ENCODE data around the gene LGALS14.
"Not testable (repeated sequence)": the region's sequence is repeated elsewhere in the genome, so short reads cannot be mapped to it uniquely, and the experiment has no call there.

Gene LGALS14

DNA sequence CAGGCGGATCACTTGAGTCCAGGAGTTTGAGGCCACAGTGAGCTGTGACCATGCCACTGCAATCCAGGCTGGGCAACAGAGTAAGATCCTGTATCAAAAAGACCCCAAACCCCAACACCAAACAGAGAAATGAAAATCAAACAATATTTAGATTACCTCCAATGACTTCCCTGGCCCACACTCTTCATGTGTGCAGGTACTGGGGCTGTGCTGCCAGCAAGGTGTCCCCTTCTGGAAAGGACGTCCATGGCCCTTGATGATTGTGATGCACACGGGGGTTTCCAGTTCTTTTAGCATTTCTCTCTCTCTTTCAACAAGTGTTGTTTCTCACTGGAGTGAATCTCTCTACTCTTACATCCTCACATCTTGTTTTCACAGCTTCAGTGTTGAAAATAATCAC is 23.7 kb upstream of the LGALS14 start:
- no peaks in the 10 kb centered on the region for H3K9me3 Mint-ChIP-seq
- peaks cover 15% of the 10 kb centered on the region for H3K27me3 Mint-ChIP-seq
- H3K4me1 Mint-ChIP-seq, result peaks cover 33% of the 10 kb centered on the region
- no peak overlapping the region for H3K27ac Mint-ChIP-seq
- DNase-seq, result no peak
- no peak overlapping the region for H3K4me3 Mint-ChIP-seq
- ATAC-seq, result no peak

DNA sequence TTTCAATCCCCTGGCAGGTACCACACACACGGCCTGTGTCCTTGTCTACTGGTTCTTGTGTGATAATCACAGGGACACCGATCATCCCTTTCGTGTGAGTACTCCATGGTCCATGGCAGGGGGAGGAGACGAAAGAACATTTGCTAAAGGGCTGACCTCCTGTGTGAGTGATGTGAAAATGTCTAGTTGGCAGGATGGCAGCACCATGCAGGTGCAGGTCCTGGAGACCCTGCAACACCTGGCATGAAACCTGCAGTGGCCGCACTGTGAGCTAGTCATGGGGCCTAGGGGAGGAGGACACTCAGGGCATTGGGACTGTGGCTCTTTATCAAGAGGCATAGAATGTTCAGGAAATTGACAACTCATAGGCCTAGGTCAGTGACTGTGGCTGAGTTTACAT is 22.9 kb upstream of the LGALS14 start:
- DNase-seq (no peak), ATAC-seq (no peak)
- H3K27ac Mint-ChIP-seq, result no peak overlapping the region
- H3K27me3 Mint-ChIP-seq, result peaks cover 6% of the 10 kb centered on the region
- H3K4me3 Mint-ChIP-seq, result no peak overlapping the region
- H3K4me1 Mint-ChIP-seq, result peaks cover 25% of the 10 kb centered on the region
- no peaks in the 10 kb centered on the region for H3K9me3 Mint-ChIP-seq

DNA sequence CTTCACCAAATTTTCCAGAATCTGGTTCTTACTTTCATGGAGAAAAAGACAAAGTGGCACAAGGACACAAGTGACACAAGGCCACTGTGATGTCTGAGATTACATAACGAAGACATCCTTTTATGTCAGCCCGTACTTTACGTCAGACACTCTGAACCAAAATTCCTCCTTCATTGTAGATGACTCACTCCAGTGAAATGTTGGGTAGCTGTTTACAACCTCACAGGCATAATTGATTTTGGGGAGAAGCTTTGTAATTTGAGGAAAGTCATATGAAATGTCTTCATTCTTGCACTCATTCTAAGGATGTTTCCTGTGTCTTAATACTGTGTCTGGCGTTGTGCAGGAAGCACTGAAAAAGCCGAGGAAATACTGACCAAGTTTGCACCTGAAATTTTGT is 20.0 kb upstream of the LGALS14 start:
- DNase-seq, result no peak
- Mint-ChIP-seq H3K9me3 (no peaks in the 10 kb centered on the region), H3K27me3 (peaks cover 6% of the 10 kb centered on the region), H3K4me1 (peaks cover 10% of the 10 kb centered on the region), H3K4me3 (no peak overlapping the region), H3K27ac (no peak overlapping the region)
- no peak for ATAC-seq

DNA sequence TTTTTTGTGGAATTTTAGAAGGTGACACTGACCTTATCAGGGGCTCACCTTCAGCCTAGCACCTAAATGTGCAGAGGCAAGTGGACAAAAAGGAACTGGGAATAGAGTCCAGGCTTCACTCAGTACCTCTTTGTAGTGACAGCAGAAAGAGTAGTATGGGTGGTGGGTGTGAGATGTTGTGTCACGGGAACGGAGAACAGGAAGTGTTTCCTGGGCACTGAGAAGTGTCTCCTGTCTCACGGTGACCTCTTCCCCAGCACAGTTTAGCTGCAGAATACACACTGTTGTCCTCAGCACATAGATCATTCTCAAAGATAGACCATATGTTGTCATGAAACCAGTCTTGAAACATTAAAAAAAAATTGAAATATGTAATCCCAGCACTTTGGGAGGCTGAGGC is 17.5 kb upstream of the LGALS14 start:
- ATAC-seq, result no peak

DNA sequence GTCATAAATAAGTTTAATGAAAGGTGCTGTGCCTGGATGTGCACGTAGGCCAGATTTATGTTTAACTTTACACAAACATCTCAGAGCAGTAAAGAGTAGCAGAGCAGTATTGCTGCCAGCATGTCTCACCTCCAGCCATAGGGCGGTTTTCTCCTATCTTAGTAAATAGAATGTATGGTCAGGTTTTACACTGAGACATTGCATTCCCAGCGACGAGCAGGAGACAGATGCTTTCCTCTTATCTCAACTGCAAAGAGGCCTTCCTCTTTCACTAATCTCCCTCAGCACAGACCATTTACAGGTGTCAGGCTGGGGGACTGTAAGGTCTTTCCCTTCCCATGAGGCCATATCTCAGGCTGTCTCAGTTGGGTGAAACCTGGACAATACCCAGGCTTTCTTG is 15.6 kb upstream of the LGALS14 start:
- not testable (repeated sequence) for H3K4me1 Mint-ChIP-seq, H3K9me3 Mint-ChIP-seq, H3K27ac Mint-ChIP-seq, DNase-seq, H3K4me3 Mint-ChIP-seq, ATAC-seq
- peaks cover 41% of the 10 kb centered on the region for H3K27me3 Mint-ChIP-seq

More for the DNA sequence above, 17.5 kb upstream of the LGALS14 start:
- no peak overlapping the region for H3K27ac Mint-ChIP-seq
- no peaks in the 10 kb centered on the region for H3K9me3 Mint-ChIP-seq
- H3K27me3 Mint-ChIP-seq, result peaks cover 29% of the 10 kb centered on the region
- no peaks in the 10 kb centered on the region for H3K4me1 Mint-ChIP-seq
- DNase-seq, result no peak
- H3K4me3 Mint-ChIP-seq, result no peak overlapping the region

DNA sequence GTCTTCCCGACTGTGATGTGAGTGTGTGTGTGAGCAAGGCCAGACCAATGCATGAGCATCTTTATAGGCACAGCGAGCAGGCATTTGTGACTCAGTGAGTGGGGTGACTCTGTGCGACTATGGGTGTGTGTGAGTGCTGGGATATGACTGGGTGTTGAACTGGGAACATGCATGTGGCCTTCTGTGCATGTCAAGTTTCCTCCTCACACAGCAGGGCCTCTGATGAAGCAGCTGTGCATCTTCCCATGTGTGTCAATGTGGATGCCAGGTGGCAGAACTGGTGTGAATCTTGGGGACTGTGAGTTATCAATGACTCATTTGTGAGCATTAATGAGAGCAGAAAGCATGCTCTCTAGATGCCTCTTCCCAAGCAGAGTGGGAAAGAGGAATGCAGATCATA is 12.1 kb upstream of the LGALS14 start:
- DNase-seq (no peak), ATAC-seq (no peak)
- Mint-ChIP-seq H3K4me3 (no peak overlapping the region), H3K4me1 (no peaks in the 10 kb centered on the region), H3K27me3 (peaks cover 61% of the 10 kb centered on the region), H3K9me3 (no peaks in the 10 kb centered on the region), H3K27ac (no peak overlapping the region)

DNA sequence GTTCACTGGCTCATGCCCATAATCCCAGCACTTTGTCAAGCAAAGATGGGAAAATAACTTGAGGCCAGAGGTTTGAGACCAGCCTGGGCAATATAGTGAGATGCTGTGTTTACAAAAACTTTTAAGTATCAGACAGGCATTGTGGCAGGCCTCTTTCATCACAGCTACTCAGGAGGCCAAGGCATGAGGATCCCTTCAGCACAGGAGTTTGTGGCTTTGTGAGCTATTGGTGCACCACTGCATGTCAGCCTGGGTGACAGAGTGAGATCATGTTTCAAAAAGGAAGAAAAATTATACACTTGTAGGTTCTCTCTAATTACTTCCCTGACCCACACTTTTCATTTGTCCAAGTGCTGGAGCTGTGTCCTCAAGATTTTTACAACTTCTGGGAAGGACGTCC is 11.5 kb upstream of the LGALS14 start:
- H3K4me3 Mint-ChIP-seq, result no peak overlapping the region
- peak overlapping the region in 1 of 2 donors; percentile 36 for H3K27ac Mint-ChIP-seq
- DNase-seq (no peak), ATAC-seq (no peak)
- H3K27me3 Mint-ChIP-seq, result peaks cover 66% of the 10 kb centered on the region
- no peaks in the 10 kb centered on the region for H3K4me1 Mint-ChIP-seq
- no peaks in the 10 kb centered on the region for H3K9me3 Mint-ChIP-seq

DNA sequence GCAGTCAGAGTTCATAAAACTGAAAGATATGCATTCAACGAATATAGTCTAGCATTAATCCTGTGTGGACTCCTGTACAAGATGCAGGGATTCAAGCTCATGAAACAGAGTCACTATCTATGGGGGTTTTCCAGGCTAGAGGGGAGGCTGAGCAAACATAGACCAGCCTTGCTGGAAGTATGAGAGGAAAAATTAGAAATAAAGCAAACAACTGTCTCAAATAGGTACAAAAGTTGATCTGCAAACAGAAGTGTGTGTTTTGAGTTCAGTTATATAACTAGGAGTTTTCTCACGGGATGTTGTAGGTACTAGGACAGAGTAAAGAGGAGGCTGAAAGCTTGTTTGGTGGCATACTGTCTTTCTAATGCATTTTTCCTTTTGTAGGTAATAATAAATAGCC is 8.5 kb upstream of the LGALS14 start:
- H3K9me3 Mint-ChIP-seq, result no peaks in the 10 kb centered on the region
- H3K27ac Mint-ChIP-seq, result no peak overlapping the region
- no peak overlapping the region for H3K4me3 Mint-ChIP-seq
- DNase-seq (no peak), ATAC-seq (no peak)
- peaks cover 74% of the 10 kb centered on the region for H3K27me3 Mint-ChIP-seq
- no peaks in the 10 kb centered on the region for H3K4me1 Mint-ChIP-seq

DNA sequence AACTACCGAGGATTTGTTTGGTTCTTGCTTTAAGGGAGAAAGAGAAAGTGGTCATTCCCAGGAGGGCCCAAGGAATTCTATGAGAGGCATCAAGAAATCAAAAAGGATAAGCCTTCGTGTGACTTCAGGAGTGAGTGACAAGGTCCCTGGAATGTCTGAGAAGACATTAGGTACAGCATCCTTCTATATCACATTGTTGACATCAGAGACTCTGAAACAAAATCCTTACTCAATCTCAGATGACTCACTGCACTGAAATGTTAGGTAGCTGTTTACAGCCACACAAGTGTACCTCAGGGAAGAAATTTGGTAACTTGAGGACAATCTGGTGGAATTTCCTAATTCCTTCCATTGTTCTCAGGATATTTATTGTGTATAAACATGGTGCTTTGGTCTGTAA is 7.9 kb upstream of the LGALS14 start:
- peaks cover 73% of the 10 kb centered on the region for H3K27me3 Mint-ChIP-seq
- DNase-seq (no peak), ATAC-seq (no peak)
- no peak overlapping the region for H3K4me3 Mint-ChIP-seq
- no peaks in the 10 kb centered on the region for H3K4me1 Mint-ChIP-seq
- H3K9me3 Mint-ChIP-seq, result no peaks in the 10 kb centered on the region
- no peak overlapping the region for H3K27ac Mint-ChIP-seq

DNA sequence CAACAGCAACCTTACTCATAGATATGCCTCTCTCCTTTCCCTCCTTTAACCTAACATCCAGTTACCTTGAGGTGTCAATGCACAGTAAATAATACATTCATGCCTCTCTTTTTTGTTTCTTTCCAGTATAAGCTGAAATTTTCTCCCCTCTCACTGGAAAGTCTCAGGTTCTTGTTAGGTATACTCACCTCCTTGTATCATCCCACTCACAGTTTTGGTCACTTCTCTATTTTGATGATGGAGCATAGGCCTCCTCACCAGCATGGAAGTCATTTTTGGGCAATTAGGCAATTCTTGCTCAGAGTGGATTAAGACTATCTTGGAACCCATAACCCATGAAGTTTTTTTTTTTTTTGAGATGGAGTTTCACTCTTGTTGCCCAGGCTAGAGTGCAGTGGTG is 5.7 kb upstream of the LGALS14 start:
- H3K4me3 Mint-ChIP-seq, result no peak overlapping the region
- ATAC-seq (no peak), DNase-seq (no peak)
- H3K27me3 Mint-ChIP-seq, result peaks cover 62% of the 10 kb centered on the region
- no peaks in the 10 kb centered on the region for H3K9me3 Mint-ChIP-seq
- H3K4me1 Mint-ChIP-seq, result no peaks in the 10 kb centered on the region
- no peak overlapping the region for H3K27ac Mint-ChIP-seq

DNA sequence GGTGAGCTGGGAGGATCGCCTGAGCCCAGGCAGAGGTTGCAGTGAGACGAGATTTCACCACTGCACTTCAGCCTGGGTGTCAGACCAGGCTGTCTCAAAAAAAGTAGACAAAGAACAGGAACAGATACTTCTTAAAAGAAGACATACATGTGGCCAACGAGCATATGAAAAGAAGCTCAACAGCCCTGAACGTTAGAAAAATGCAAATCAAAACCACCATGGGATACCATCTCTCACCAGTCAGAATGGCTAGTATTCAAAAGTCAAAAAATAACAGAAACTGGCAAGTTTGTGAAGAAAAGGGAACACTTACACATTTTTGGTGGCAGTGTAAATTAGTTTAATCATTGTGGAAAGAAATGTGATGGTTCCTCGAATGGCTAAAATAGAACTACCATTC is 3.0 kb upstream of the LGALS14 start:
- H3K27me3 Mint-ChIP-seq, result peaks cover 50% of the 10 kb centered on the region
- DNase-seq (no peak), ATAC-seq (no peak)
- no peak overlapping the region for H3K27ac Mint-ChIP-seq
- H3K4me3 Mint-ChIP-seq, result no peak overlapping the region
- H3K4me1 Mint-ChIP-seq, result peaks cover 24% of the 10 kb centered on the region
- H3K9me3 Mint-ChIP-seq, result peaks cover 0 to under 1% of the 10 kb centered on the region in 2 donors

DNA sequence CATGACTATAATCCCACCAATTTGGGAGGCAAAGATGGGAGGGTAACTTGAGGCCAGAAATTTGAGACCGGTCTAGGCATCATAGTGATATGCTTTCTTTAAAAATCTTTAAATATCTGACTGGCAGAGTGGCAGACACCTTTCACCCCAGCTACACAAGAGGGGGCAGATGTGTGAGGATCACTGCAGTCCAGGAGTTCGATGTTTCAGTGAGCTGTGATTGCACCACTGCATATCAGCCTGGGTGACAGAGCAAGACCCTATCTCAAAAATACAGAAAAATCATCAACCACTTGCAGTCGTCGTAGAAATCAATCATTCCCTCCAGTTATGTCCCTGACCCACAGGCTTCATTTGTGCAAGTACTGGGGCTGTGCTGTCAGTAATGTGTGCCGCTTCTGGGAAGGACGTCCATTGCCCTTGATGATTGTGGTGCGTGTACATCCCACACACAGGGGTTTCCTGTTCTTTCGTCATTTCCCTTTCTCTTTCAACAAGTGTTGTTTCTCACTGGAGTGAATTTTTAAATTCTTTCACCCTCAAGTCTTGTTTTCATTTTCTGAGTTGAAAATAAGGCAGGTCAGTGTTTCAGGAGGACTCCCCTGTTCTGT is 1.4 kb downstream of the LGALS14 start:
- DNase-seq (peak; percentile 12 to 42), ATAC-seq (peak; percentile 82)
- Mint-ChIP-seq H3K27ac (peak overlapping the region; percentile 89), H3K4me1 (peaks cover 31% of the 10 kb centered on the region), H3K4me3 (peak overlapping the region; percentile 28 to 44), H3K9me3 (peaks cover 5 to 7% of the 10 kb centered on the region in 2 donors), H3K27me3 (peaks cover 15% of the 10 kb centered on the region)

DNA sequence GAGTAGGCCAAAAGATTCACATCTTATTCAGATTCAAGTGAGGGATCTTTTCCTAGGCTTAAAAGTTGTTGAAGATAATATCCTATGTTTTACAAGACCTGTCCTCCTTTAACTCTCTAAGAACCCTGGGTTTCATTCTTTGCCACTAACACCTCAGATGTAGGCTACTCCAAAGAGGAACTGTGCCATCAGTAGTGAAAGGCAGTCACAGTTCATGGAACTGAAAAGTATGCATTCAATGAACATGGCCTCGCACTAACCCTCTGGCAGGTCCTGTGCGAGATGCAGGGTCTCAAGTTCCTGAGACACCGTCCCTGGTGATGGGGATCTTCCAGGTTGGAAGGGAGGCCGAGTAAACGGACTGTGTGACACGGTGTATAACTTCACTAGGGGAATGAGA is 4.3 kb downstream of the LGALS14 start:
- Mint-ChIP-seq H3K9me3 (peaks cover 5 to 7% of the 10 kb centered on the region in 2 donors), H3K27ac (no peak overlapping the region), H3K27me3 (peaks cover 9% of the 10 kb centered on the region), H3K4me1 (peaks cover 31% of the 10 kb centered on the region), H3K4me3 (no peak overlapping the region)
- ATAC-seq, result no peak
- DNase-seq, result no peak

DNA sequence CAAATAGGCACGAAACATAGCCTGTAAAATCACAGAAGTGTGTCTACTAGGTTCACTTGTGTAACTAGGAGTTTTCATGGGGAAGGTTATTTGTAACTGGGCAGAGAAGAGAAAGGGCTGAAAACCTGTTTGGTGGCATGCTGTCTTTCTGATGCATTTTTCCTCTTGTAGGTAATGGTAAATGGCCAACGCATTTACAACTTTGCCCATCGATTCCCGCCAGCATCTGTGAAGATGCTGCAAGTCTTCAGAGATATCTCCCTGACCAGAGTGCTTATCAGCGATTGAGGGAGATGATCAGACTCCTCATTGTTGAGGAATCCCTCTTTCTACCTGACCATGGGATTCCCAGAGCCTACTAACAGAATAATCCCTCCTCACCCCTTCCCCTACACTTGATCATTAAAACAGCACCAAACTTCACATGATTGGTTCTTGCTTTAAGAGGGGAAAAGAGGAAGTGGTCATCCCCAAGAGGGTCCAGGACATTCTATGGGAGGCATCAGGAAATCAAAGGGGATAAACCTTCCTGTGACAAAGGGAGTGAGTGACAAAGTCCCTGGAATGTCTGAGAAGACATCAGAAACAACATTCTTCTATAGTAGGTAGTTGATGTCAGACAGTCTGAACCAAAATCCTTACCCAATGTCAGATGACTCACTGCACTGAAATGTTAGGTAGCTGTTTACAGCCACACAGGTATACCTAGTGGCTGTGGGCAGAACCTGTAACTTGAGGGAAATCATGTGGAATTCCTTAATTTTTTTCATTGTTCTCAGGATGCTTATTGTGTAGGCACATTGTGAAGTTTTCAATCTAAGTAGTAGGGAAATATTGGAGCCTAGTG is 5.0 kb downstream of the LGALS14 start:
- Mint-ChIP-seq H3K4me3 (no peak overlapping the region), H3K27me3 (peaks cover 15% of the 10 kb centered on the region), H3K9me3 (peaks cover 5 to 7% of the 10 kb centered on the region in 2 donors), H3K4me1 (peaks cover 28% of the 10 kb centered on the region), H3K27ac (no peak overlapping the region)
- no peak for DNase-seq
- ATAC-seq, result no peak

DNA sequence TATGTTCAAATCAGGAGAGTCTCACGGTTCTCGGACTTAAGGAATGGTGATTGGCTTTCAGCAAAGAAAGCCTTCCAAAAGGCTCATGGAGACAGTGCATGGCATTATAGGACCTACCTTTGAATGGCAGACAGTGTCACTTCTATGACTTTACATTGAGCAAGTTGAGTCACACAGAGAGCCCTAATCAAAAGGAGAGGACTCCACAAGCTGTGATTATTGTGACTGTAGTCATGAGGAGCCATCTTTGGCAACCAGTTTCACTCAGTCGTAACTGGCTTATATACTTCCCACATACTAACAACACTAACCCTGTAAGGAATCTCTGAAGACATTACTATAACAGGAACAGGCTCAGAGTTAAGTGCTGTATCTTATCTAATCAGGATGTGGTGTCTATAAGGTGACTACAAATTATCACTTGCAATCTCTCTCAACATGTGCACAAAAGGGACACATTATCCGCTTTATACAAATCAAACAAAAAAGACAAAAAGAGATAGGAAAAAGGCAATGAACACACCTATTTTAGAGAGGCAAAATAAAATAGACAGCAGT is 6.1 kb downstream of the LGALS14 start:
- peaks cover 16% of the 10 kb centered on the region for H3K4me1 Mint-ChIP-seq
- no peak for ATAC-seq
- H3K27ac Mint-ChIP-seq, result no peak overlapping the region
- peaks cover 22% of the 10 kb centered on the region for H3K27me3 Mint-ChIP-seq
- no peak overlapping the region for H3K4me3 Mint-ChIP-seq
- DNase-seq, result no peak
- peaks cover 5 to 7% of the 10 kb centered on the region in 2 donors for H3K9me3 Mint-ChIP-seq

DNA sequence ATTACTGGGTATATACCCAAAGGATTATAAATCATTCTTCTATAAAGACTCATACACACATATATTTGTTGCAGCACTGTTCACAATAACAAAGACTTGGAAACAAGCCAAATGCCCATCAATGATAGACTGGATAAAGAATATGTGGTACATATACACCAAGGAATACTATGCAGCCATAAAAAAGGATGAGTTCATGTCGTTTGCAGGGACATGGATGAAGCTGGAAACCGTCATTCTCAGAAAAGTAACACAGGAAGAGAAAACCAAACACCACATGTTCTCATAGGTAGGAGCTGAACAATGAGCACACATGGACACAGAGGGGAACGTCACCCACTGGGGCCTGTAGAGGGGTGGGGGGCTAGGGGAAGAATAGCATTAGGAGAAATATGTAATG is 15.9 kb downstream of the LGALS14 start:
- not testable (repeated sequence) for ATAC-seq, H3K27ac Mint-ChIP-seq, DNase-seq, H3K4me3 Mint-ChIP-seq, H3K4me1 Mint-ChIP-seq, H3K9me3 Mint-ChIP-seq
- H3K27me3 Mint-ChIP-seq, result peaks cover 78% of the 10 kb centered on the region

Measured in stimulated activated naive CD8-positive, alpha-beta T cell treated with anti-CD3 and anti-CD28 coated beads, Interleukin-15, amount 100 ng/mL, for 72 hours (primary cell).